Naive thymus-derived CD8-positive, alpha-beta T cell (primary cell): Measurements from ENCODE around the gene ZNF607. TPM values are rescaled to one million over a fixed set of nuclear protein-coding genes. Genes with fewer than 3 reads are reported as not detected.

ENCODE experiments used
- polyA plus RNA-seq, 3 donors: library from polyadenylated mRNA; unstranded; fragments of 300-500 nt; fragmentation: Illumina TruSeq; gene quantifications; one replicate each; pipeline ENCODE4 v1.2.3, GENCODE V29; 2021
- total RNA-seq, 8 experiments: library from RNA in 2 of 8; stranded (reverse) in 2 of 8; gene quantifications; one replicate each; pipeline ENCODE4 v1.2.3 and lab custom pipeline; 2021 to 2026

ZNF607 gene
- total and polyA plus RNA-seq, 5 experiments from 2014 or later: 1.9 to 12.2 (median 7.9) TPM

Other genes with a start within 250 kb of the ZNF607 start
- 10 to 100 TPM; 15.4 to 17.1 TPM for gene ZNF793, start 212.8 kb downstream of the ZNF607 start, total RNA-seq
- gene ZNF793, start 212.8 kb downstream of the ZNF607 start, polyA plus RNA-seq: 1 to 10 TPM; 2.7 to 4.4 (median 2.8) TPM
- 10 to 100 TPM; 10.6 to 13.0 TPM for gene ZNF571, start 125.0 kb downstream of the ZNF607 start, total RNA-seq
- 10 to 100 TPM in 1 of 3 donors, 1 to 10 TPM in 2; 5.5 to 10.7 (median 6.6) TPM for gene ZNF571, start 125.0 kb downstream of the ZNF607 start, polyA plus RNA-seq
- gene ZNF540, start 124.9 kb downstream of the ZNF607 start, total RNA-seq: 10 to 100 TPM; 19.1 to 21.3 TPM
- gene ZNF540, start 124.9 kb downstream of the ZNF607 start, polyA plus RNA-seq: 1 to 10 TPM; 6.6 to 9.1 (median 9.0) TPM
- gene ZFP30, start 64.3 kb downstream of the ZNF607 start, total RNA-seq: 10 to 100 TPM; 16.8 to 22.0 TPM
- gene ZFP30, start 64.3 kb downstream of the ZNF607 start, polyA plus RNA-seq: 1 to 10 TPM; 2.3 to 2.9 (median 2.7) TPM
- gene ZNF573, start 59.8 kb upstream of the ZNF607 start, total RNA-seq: 10 to 100 TPM; 31.1 to 37.8 TPM
- gene ZNF573, start 59.8 kb upstream of the ZNF607 start, polyA plus RNA-seq: 10 to 100 TPM in 2 of 3 donors, 1 to 10 TPM in 1; 6.7 to 14.0 (median 13.6) TPM
- gene WDR87, start 186.8 kb upstream of the ZNF607 start, total RNA-seq: not detected
- not detected for gene WDR87, start 186.8 kb upstream of the ZNF607 start, polyA plus RNA-seq
- gene SIPA1L3, start 187.4 kb upstream of the ZNF607 start, total RNA-seq: 10 to 100 TPM; 32.6 to 34.5 TPM
- 1 to 10 TPM in 2 of 3 donors, under 1 TPM in 1; 0.66 to 1.6 (median 1.6) TPM for gene SIPA1L3, start 187.4 kb upstream of the ZNF607 start, polyA plus RNA-seq